Nephron (organoid): Measurements from ENCODE around the gene CHCHD6.

ENCODE experiments used
- H3K27ac Mint-ChIP-seq, 3 experiments: 2 replicates each; pipeline ENCODE4 v1.8.0; 2020; ENCODE audit warnings: mixed read lengths in 3 of 3, mild to moderate bottlenecking in 2 of 3, moderate library complexity in 1 of 3
- H3K27me3 Mint-ChIP-seq: 2 replicates; pipeline ENCODE4 v1.8.0; 2021; ENCODE audit warnings: low read depth, mild to moderate bottlenecking, moderate library complexity, mixed read lengths
- H3K36me3 Mint-ChIP-seq: 2 replicates; pipeline ENCODE4 v1.8.0; 2020; ENCODE audit warnings: low read depth, mixed read lengths
- H3K4me1 Mint-ChIP-seq: 2 replicates; pipeline ENCODE4 v1.8.0; 2020; ENCODE audit warnings: mixed read lengths
- H3K4me3 Mint-ChIP-seq, 3 experiments: 2 replicates each; pipeline ENCODE4 v1.8.0; 2020; ENCODE audit warnings: mild to moderate bottlenecking in 3 of 3, mixed read lengths in 3 of 3, moderate library complexity in 2 of 3
- H3K9me3 Mint-ChIP-seq: 2 replicates; pipeline ENCODE4 v1.8.0; 2020; ENCODE audit warnings: mixed read lengths
- CTCF ChIP-seq, 3 experiments: fragments of 200-600 bp; sonication (generic); IDR thresholded peaks; one replicate each; pipeline ENCODE4 v1.5.0; 2021; ENCODE audit warnings: antibody characterized with exemption in 3 of 3; ENCODE audit not compliant: unreplicated experiment in 3 of 3

The CHCHD6 gene

GRCh38 chr3:126768903-126769302 lies 64.9 kb downstream of the CHCHD6 start:
- Mint-ChIP-seq H3K27ac (no peak overlapping the region), H3K36me3 (peaks cover 32% of the 10 kb centered on the region), H3K27me3 (no peaks in the 10 kb centered on the region), H3K9me3 (peaks cover 40% of the 10 kb centered on the region), H3K4me1 (no peaks in the 10 kb centered on the region), H3K4me3 (no peak overlapping the region)
- no peak for TF ChIP-seq CTCF (IDR thresholded peaks at IDR 0.05; ENCODE audit: unreplicated experiment in 3 of 3)

DNA sequence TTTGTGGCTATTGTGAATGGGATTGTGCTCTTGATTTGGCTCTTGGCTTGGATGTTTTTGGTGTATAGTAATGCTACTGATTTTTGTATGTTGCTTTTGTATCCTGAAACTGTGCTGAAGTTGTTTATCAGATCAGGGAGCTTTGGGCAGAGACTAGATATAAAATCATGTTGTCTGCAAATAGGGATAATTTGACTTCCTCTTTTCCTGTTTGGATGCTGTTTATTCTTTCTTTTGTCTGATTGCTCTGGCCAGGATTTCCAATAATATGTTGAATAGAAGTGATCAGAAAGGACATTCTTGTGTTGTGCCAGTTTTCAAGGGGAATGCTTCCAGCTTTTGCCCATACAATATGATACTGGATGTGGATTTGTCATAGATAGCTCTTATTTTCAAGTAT lies 66.1 kb downstream of the CHCHD6 start:
- Mint-ChIP-seq H3K9me3 (peaks cover 40% of the 10 kb centered on the region), H3K27ac (no peak overlapping the region), H3K4me1 (no peaks in the 10 kb centered on the region), H3K4me3 (no peak overlapping the region), H3K27me3 (no peaks in the 10 kb centered on the region), H3K36me3 (peaks cover 32% of the 10 kb centered on the region)
- no peak for TF ChIP-seq CTCF (IDR thresholded peaks at IDR 0.05; ENCODE audit: unreplicated experiment in 3 of 3)

GRCh38 chr3:126773167-126773566 lies 69.1 kb downstream of the CHCHD6 start:
- Mint-ChIP-seq H3K27me3 (no peaks in the 10 kb centered on the region), H3K36me3 (peaks cover 15% of the 10 kb centered on the region), H3K4me3 (no peak overlapping the region), H3K4me1 (peaks cover 10% of the 10 kb centered on the region), H3K9me3 (peaks cover 35% of the 10 kb centered on the region), H3K27ac (no peak overlapping the region)
- TF ChIP-seq CTCF (IDR thresholded peaks at IDR 0.05; ENCODE audit: unreplicated experiment in 3 of 3) = no peak

- Mint-ChIP-seq H3K36me3 (peaks cover 14% of the 10 kb centered on the region), H3K4me3 (no peak overlapping the region), H3K27me3 (no peaks in the 10 kb centered on the region), H3K9me3 (peaks cover 29% of the 10 kb centered on the region), H3K4me1 (peaks cover 10% of the 10 kb centered on the region), H3K27ac (no peak overlapping the region)
- TF ChIP-seq CTCF (IDR thresholded peaks at IDR 0.05; ENCODE audit: unreplicated experiment in 3 of 3) = no peak
These were observed 69.7 kb downstream of the CHCHD6 start for GRCh38 chr3:126773783-126774182.

GRCh38 chr3:126777366-126777765 lies 73.3 kb downstream of the CHCHD6 start:
- peaks cover 5% of the 10 kb centered on the region for H3K9me3 Mint-ChIP-seq

More at GRCh38 chr3:126777366-126777765, 73.3 kb downstream of the CHCHD6 start:
- Mint-ChIP-seq H3K27ac (no peak overlapping the region), H3K36me3 (peaks cover 2% of the 10 kb centered on the region), H3K27me3 (no peaks in the 10 kb centered on the region), H3K4me1 (peaks cover 21% of the 10 kb centered on the region), H3K4me3 (no peak overlapping the region)
- no peak for TF ChIP-seq CTCF (IDR thresholded peaks at IDR 0.05; ENCODE audit: unreplicated experiment in 3 of 3)
